GM06990 (cell line): Measurements from ENCODE around the gene RRP1.

Experiments
- DNase-seq: peaks from one replicate; pipeline ENCODE4 v3.0.0-alpha.2; 2011; ENCODE audit not compliant: insufficient read length; ENCODE audit errors: extremely low read depth
- H3K27me3 ChIP-seq: replicated peaks from 2 replicates; pipeline ENCODE4 v1.6.0; 2011; ENCODE audit warnings: low read length; ENCODE audit not compliant: control insufficient read depth, insufficient read depth
- H3K36me3 ChIP-seq: 2 replicates; pipeline ENCODE4 v1.5.1; 2011; ENCODE audit warnings: low read length; ENCODE audit not compliant: control insufficient read depth, insufficient read depth
- H3K4me3 ChIP-seq: replicated peaks from 2 replicates; pipeline ENCODE4 v1.5.1; 2011; ENCODE audit warnings: low read depth, mild to moderate bottlenecking, control low read depth, low read length
- CTCF ChIP-seq: IDR thresholded peaks from 2 replicates; pipeline ENCODE4 v1.5.1; 2011; ENCODE audit warnings: low read length, control low read depth, mild to moderate bottlenecking, inconsistent platforms; ENCODE audit not compliant: insufficient read depth, poor library complexity, severe bottlenecking

The RRP1 gene

GRCh38 chr21:43757601-43758000, 31.8 kb upstream of the RRP1 start:
- no peaks in the 10 kb centered on the region for H3K27me3 ChIP-seq
- TF ChIP-seq CTCF: no peak
- H3K4me3 ChIP-seq: no peak overlapping the region
- no peak for DNase-seq
- peaks cover 48% of the 10 kb centered on the region for H3K36me3 ChIP-seq

GRCh38 chr21:43758111-43758641, 31.2 kb upstream of the RRP1 start:
- Histone ChIP-seq H3K4me3 (no peak overlapping the region), H3K36me3 (peaks cover 43% of the 10 kb centered on the region), H3K27me3 (no peaks in the 10 kb centered on the region)
- no peak for TF ChIP-seq CTCF
- no peak for DNase-seq

GRCh38 chr21:43758811-43759210, 30.6 kb upstream of the RRP1 start:
- no peak for DNase-seq
- Histone ChIP-seq H3K36me3 (peaks cover 37% of the 10 kb centered on the region), H3K4me3 (no peak overlapping the region), H3K27me3 (no peaks in the 10 kb centered on the region)
- TF ChIP-seq CTCF: no peak

GRCh38 chr21:43759651-43760050, 29.7 kb upstream of the RRP1 start:
- DNase-seq: no peak
- Histone ChIP-seq H3K27me3 (no peaks in the 10 kb centered on the region), H3K4me3 (no peak overlapping the region), H3K36me3 (peaks cover 31% of the 10 kb centered on the region)
- no peak for TF ChIP-seq CTCF

GRCh38 chr21:43760391-43760958, 28.9 kb upstream of the RRP1 start:
- Histone ChIP-seq H3K36me3 (peaks cover 27% of the 10 kb centered on the region), H3K4me3 (no peak overlapping the region), H3K27me3 (no peaks in the 10 kb centered on the region)
- no peak for TF ChIP-seq CTCF
- no peak for DNase-seq

- no peak overlapping the region for H3K4me3 ChIP-seq
- H3K36me3 ChIP-seq: peaks cover 16% of the 10 kb centered on the region
- DNase-seq: no peak
- no peak for TF ChIP-seq CTCF
- H3K27me3 ChIP-seq: no peaks in the 10 kb centered on the region
Observed at GRCh38 chr21:43761886-43762285, 27.5 kb upstream of the RRP1 start.
